PFSK-1 (cell line): ENCODE results near the gene TCP11L1.

Experiments used
- FOXP2 ChIP-seq: optimal IDR thresholded peaks from 2 replicates; pipeline ENCODE3; 2011; ENCODE audit warnings: borderline replicate concordance, control low read depth, inconsistent platforms; ENCODE audit not compliant: insufficient read depth; ENCODE audit errors: extremely low read length, extremely low read depth
- POLR2AphosphoS5 ChIP-seq: IDR thresholded peaks from 2 replicates; pipeline ENCODE4 v1.6.1; 2012; ENCODE audit warnings: low read depth, mild to moderate bottlenecking, control low read depth, low read length, moderate library complexity
- SIN3A ChIP-seq: IDR thresholded peaks from 2 replicates; pipeline ENCODE4 v1.6.1; 2012; ENCODE audit warnings: mild to moderate bottlenecking, low read length, moderate library complexity, borderline replicate concordance; ENCODE audit not compliant: insufficient read depth
- TAF1 ChIP-seq: IDR thresholded peaks from 2 replicates; pipeline ENCODE4 v1.6.1; 2012; ENCODE audit warnings: low read length, control low read depth, borderline replicate concordance; ENCODE audit not compliant: insufficient read depth
- TF ChIP-seq, protein P1 (sequence below), 2 experiments: IDR thresholded peaks; 2 replicates each; pipeline versions ENCODE4 v1.6.1 to v1.8.0; 2011 to 2012; ENCODE audit warnings: low read depth in 2 of 2, low read length in 2 of 2, control low read depth in 1 of 2, inconsistent platforms in 1 of 2, mild to moderate bottlenecking in 1 of 2, moderate library complexity in 1 of 2; ENCODE audit not compliant: insufficient read depth in 1 of 2

TCP11L1 gene

GRCh38 chr11:33109294-33109895, 70.0 kb downstream of the TCP11L1 start:
- TF ChIP-seq TAF1 (no peak), SIN3A (no peak), FOXP2 (no peak), POLR2AphosphoS5 (no peak)
- TF ChIP-seq, protein P1, sequence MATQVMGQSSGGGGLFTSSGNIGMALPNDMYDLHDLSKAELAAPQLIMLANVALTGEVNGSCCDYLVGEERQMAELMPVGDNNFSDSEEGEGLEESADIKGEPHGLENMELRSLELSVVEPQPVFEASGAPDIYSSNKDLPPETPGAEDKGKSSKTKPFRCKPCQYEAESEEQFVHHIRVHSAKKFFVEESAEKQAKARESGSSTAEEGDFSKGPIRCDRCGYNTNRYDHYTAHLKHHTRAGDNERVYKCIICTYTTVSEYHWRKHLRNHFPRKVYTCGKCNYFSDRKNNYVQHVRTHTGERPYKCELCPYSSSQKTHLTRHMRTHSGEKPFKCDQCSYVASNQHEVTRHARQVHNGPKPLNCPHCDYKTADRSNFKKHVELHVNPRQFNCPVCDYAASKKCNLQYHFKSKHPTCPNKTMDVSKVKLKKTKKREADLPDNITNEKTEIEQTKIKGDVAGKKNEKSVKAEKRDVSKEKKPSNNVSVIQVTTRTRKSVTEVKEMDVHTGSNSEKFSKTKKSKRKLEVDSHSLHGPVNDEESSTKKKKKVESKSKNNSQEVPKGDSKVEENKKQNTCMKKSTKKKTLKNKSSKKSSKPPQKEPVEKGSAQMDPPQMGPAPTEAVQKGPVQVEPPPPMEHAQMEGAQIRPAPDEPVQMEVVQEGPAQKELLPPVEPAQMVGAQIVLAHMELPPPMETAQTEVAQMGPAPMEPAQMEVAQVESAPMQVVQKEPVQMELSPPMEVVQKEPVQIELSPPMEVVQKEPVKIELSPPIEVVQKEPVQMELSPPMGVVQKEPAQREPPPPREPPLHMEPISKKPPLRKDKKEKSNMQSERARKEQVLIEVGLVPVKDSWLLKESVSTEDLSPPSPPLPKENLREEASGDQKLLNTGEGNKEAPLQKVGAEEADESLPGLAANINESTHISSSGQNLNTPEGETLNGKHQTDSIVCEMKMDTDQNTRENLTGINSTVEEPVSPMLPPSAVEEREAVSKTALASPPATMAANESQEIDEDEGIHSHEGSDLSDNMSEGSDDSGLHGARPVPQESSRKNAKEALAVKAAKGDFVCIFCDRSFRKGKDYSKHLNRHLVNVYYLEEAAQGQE (IDR thresholded peaks at IDR 0.05; ENCODE audit: insufficient read depth in 1 of 2, low read depth in 2 of 2, low read length in 2 of 2), result no peak

- TF ChIP-seq, protein P1 (IDR thresholded peaks at IDR 0.05; ENCODE audit: insufficient read depth in 1 of 2, low read depth in 2 of 2, low read length in 2 of 2), result no peak
- TF ChIP-seq FOXP2 (no peak), TAF1 (no peak), POLR2AphosphoS5 (no peak), SIN3A (no peak)
These were observed 70.7 kb downstream of the TCP11L1 start for GRCh38 chr11:33110083-33110482.

DNA sequence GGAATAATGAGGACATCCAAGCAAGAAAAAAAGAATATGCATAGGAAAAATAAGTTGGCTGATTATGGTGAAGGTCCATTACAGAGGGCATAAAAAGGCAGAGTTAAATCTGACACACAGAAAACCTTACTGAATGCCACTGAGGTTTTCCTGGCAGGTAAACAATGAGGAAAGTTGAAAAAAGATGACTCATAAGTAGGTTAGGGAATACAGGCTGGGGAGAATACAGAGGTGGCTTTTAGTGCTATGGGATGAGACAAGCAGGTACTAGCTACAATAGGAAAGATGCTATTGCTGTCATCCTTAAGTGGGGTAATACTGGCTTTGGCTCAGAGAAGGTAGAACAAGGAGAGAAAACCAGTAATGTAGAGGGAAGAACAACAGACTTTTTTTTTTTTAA, 77.2 kb downstream of the TCP11L1 start:
- no peak for TF ChIP-seq TAF1
- no peak for TF ChIP-seq FOXP2
